H9 (cell line): Measurements from ENCODE around the gene PLCG1. TPM values are rescaled to one million over a fixed set of nuclear protein-coding genes. Genes with fewer than 3 reads are reported as not detected.
A peak's percentile ranks its signal among the peaks of the same experiment; 100 is the strongest.

Source experiments
- DNase-seq: peaks from one replicate; pipeline ENCODE4 v3.0.0-alpha.2; 2017
- H2AFZ ChIP-seq: one replicate; pipeline ENCODE4 v1.6.1; 2013; ENCODE audit warnings: mild to moderate bottlenecking, low read length, control low read depth, moderate library complexity
- H2AK5ac ChIP-seq: 2 replicates; pipeline ENCODE4 v1.6.1; 2013; ENCODE audit warnings: low read length, control low read depth, mixed read lengths; ENCODE audit not compliant: insufficient read length
- H2BK120ac ChIP-seq: one replicate; pipeline ENCODE4 v1.6.1; 2013; ENCODE audit warnings: low read depth, mild to moderate bottlenecking, low read length, control low read depth, inconsistent platforms; ENCODE audit not compliant: poor library complexity, severe bottlenecking
- H2BK12ac ChIP-seq: 2 replicates; pipeline ENCODE4 v1.6.1; 2013; ENCODE audit warnings: low read length, control low read depth, mixed read lengths, low read depth; ENCODE audit not compliant: insufficient read length
- H2BK15ac ChIP-seq: 2 replicates; pipeline ENCODE4 v1.6.1; 2013; ENCODE audit warnings: low read depth, low read length, control low read depth
- H2BK20ac ChIP-seq: one replicate; pipeline ENCODE4 v1.6.1; 2013; ENCODE audit warnings: low read depth, mild to moderate bottlenecking, low read length, control low read depth, inconsistent platforms; ENCODE audit not compliant: poor library complexity, severe bottlenecking
- H2BK5ac ChIP-seq: 2 replicates; pipeline ENCODE4 v1.6.1; 2013; ENCODE audit warnings: low read length, control low read depth, mixed read lengths; ENCODE audit not compliant: insufficient read length
- H3K14ac ChIP-seq: 2 replicates; pipeline ENCODE4 v1.6.1; 2013; ENCODE audit warnings: low read length, control low read depth; ENCODE audit not compliant: insufficient read depth
- H3K18ac ChIP-seq: 2 replicates; pipeline ENCODE4 v1.6.1; 2013; ENCODE audit warnings: low read depth, mild to moderate bottlenecking, mixed read lengths, low read length, control low read depth; ENCODE audit not compliant: insufficient read length
- H3K23ac ChIP-seq: 2 replicates; pipeline ENCODE4 v1.6.1; 2013; ENCODE audit warnings: low read length, control low read depth, mixed read lengths, low read depth; ENCODE audit not compliant: insufficient read length
- H3K23me2 ChIP-seq: 2 replicates; pipeline ENCODE4 v1.6.1; 2013; ENCODE audit warnings: low read depth, mild to moderate bottlenecking, mixed read lengths, low read length, control low read depth; ENCODE audit not compliant: insufficient read length, poor library complexity, severe bottlenecking
- H3K27ac ChIP-seq: 2 replicates; pipeline ENCODE4 v1.5.1; 2013; ENCODE audit warnings: low read length, control low read depth, mixed read lengths, low read depth; ENCODE audit not compliant: insufficient read length
- H3K27me3 ChIP-seq: 2 replicates; pipeline ENCODE4 v1.6.1; 2013; ENCODE audit warnings: low read length, control low read depth, inconsistent platforms; ENCODE audit not compliant: insufficient read depth
- H3K4ac ChIP-seq: 2 replicates; pipeline ENCODE4 v1.6.1; 2013; ENCODE audit warnings: low read depth, mild to moderate bottlenecking, control low read depth, inconsistent platforms, low read length, moderate library complexity
- H3K4me1 ChIP-seq: 2 replicates; pipeline ENCODE4 v1.6.1; 2013; ENCODE audit warnings: low read length, control low read depth, inconsistent platforms; ENCODE audit not compliant: insufficient read depth
- H3K4me2 ChIP-seq: 2 replicates; pipeline ENCODE4 v1.6.1; 2013; ENCODE audit warnings: low read length, control low read depth, mixed read lengths; ENCODE audit not compliant: insufficient read length, insufficient read depth
- H3K56ac ChIP-seq: 2 replicates; pipeline ENCODE4 v1.6.1; 2013; ENCODE audit warnings: low read depth, mild to moderate bottlenecking, mixed read lengths, low read length, control low read depth; ENCODE audit not compliant: insufficient read length
- H3K79me1 ChIP-seq: 2 replicates; pipeline ENCODE4 v1.6.1; 2013; ENCODE audit warnings: low read depth, mild to moderate bottlenecking, moderate library complexity, low read length, control low read depth, inconsistent platforms; ENCODE audit not compliant: insufficient read depth, poor library complexity, severe bottlenecking
- H3K79me2 ChIP-seq: 2 replicates; pipeline ENCODE4 v1.6.1; 2013; ENCODE audit warnings: low read length, control low read depth, inconsistent platforms; ENCODE audit not compliant: insufficient read depth
- H3K9ac ChIP-seq: 2 replicates; pipeline ENCODE4 v1.6.1; 2013; ENCODE audit warnings: low read length, control low read depth, mixed read lengths; ENCODE audit not compliant: insufficient read length; ENCODE audit errors: extremely low read depth
- H3K9me3 ChIP-seq: one replicate; pipeline ENCODE4 v1.6.1; 2013; ENCODE audit warnings: low read depth, low read length, inconsistent platforms; ENCODE audit not compliant: control insufficient read depth
- H3T11ph ChIP-seq: one replicate; pipeline ENCODE4 v1.6.1; 2013; ENCODE audit warnings: mild to moderate bottlenecking, low read length, control low read depth, inconsistent platforms
- H4K20me1 ChIP-seq: one replicate; pipeline ENCODE4 v1.6.1; 2013; ENCODE audit not compliant: control insufficient read depth, insufficient read length, insufficient read depth
- H4K5ac ChIP-seq: 2 replicates; pipeline ENCODE4 v1.6.1; 2013; ENCODE audit warnings: low read depth, mild to moderate bottlenecking, mixed read lengths, low read length, control low read depth; ENCODE audit not compliant: insufficient read length
- H4K8ac ChIP-seq: replicated peaks from 2 replicates; pipeline ENCODE4 v1.6.1; 2013; ENCODE audit warnings: low read length, control low read depth, mixed read lengths, low read depth; ENCODE audit not compliant: insufficient read length
- H4K91ac ChIP-seq: 2 replicates; pipeline ENCODE4 v1.6.1; 2013; ENCODE audit warnings: low read depth, mild to moderate bottlenecking, moderate library complexity, mixed read lengths, low read length, control low read depth; ENCODE audit not compliant: insufficient read length
- H3K27ac Mint-ChIP-seq, 3 experiments: 2 replicates in 2 of 3; 3 replicates in 1 of 3; pipeline ENCODE4 v1.8.0; 2020 to 2021; ENCODE audit warnings: mixed read lengths in 3 of 3, mild to moderate bottlenecking in 1 of 3, moderate library complexity in 1 of 3
- H3K27me3 Mint-ChIP-seq: 2 replicates; pipeline ENCODE4 v1.8.0; 2021; ENCODE audit warnings: low read depth, mild to moderate bottlenecking, moderate library complexity, mixed read lengths
- H3K36me3 Mint-ChIP-seq, 3 experiments: 2 replicates in 2 of 3; 3 replicates in 1 of 3; pipeline ENCODE4 v1.8.0; 2020 to 2021; ENCODE audit warnings: low read depth in 3 of 3, mixed read lengths in 3 of 3; ENCODE audit not compliant: insufficient read depth in 1 of 3
- H3K4me1 Mint-ChIP-seq, 2 experiments: 2 replicates each; pipeline ENCODE4 v1.8.0; 2020; ENCODE audit warnings: mixed read lengths in 2 of 2
- H3K4me3 Mint-ChIP-seq, 2 experiments: 2 replicates in 1 of 2; 3 replicates in 1 of 2; pipeline ENCODE4 v1.8.0; 2020 to 2021; ENCODE audit warnings: mild to moderate bottlenecking in 2 of 2, mixed read lengths in 2 of 2, moderate library complexity in 1 of 2
- H3K9me3 Mint-ChIP-seq, 2 experiments: 2 replicates in 1 of 2; 3 replicates in 1 of 2; pipeline ENCODE4 v1.8.0; 2020; ENCODE audit warnings: mild to moderate bottlenecking in 2 of 2, mixed read lengths in 2 of 2, moderate library complexity in 1 of 2
- CTCF ChIP-seq: fragments of 200-600 bp; sonication (generic); conservative IDR thresholded peaks from 3 replicates; pipeline ENCODE4 v1.8.0; 2021; ENCODE audit warnings: antibody characterized with exemption, mild to moderate bottlenecking
- WGBS: extraction: QIAGEN DNeasy Blood & Tissue Kit; methylation state at CpG from one replicate; pipeline ENCODE4 v1.1.7; 2013; ENCODE audit warnings: missing lambda C conversion rate, low lambda C conversion rate, mixed read lengths; ENCODE audit not compliant: insufficient read length; ENCODE audit errors: extremely low coverage; 5-methylcytosine and 5-hydroxymethylcytosine counted together
- total RNA-seq: library from RNA; stranded (reverse); gene quantifications from 2 replicates; pipeline ENCODE4 v1.2.1, GENCODE V29; 2021

PLCG1 gene
- total RNA-seq, 1 experiment from 2014 or later = 171 TPM

GRCh38 chr20:41140226-41141133 lies 3.1 kb downstream of the PLCG1 start:
- peaks cover 57 to 67% of the 10 kb centered on the region in 2 experiments for H3K4me1 Mint-ChIP-seq
- H3K9ac ChIP-seq = no peak overlapping the region

More at GRCh38 chr20:41140226-41141133, 3.1 kb downstream of the PLCG1 start:
- peaks cover 19% of the 10 kb centered on the region; the same call in 1 of the 2 replicates for H3K4me1 ChIP-seq
- H3K14ac ChIP-seq = no peak overlapping the region
- H2BK15ac ChIP-seq = no peak overlapping the region
- H3K4ac ChIP-seq = no peak overlapping the region
- no peaks in the 10 kb centered on the region; a peak in 2 of 5 replicates for H3K9me3 Mint-ChIP-seq
- H3K79me2 ChIP-seq = peaks cover 71% of the 10 kb centered on the region
- H2AK5ac ChIP-seq = no peak overlapping the region
- no peak overlapping the region for H2BK20ac ChIP-seq
- peaks cover 8 to 27% (median 13%) of the 10 kb centered on the region in 3 experiments for H3K36me3 Mint-ChIP-seq
- no peak overlapping the region for H4K91ac ChIP-seq
- no peak overlapping the region for H3K56ac ChIP-seq
- H2AFZ ChIP-seq = no peak overlapping the region
- no peak overlapping the region for H2BK120ac ChIP-seq
- H3K23ac ChIP-seq = no peak overlapping the region
- H3K4me3 Mint-ChIP-seq = peak overlapping the region; percentile 91 to 93
- H3K27me3 Mint-ChIP-seq = peaks cover 10% of the 10 kb centered on the region
- H4K8ac ChIP-seq = no peak overlapping the region
- DNase-seq = no peak
- H3K27me3 ChIP-seq = no peaks in the 10 kb centered on the region
- peak overlapping the region in 2 of 3 experiments; percentile 57 to 68; a peak in 4 of 7 replicates for H3K27ac Mint-ChIP-seq
- H4K5ac ChIP-seq = no peak overlapping the region
- H3K27ac ChIP-seq = no peak overlapping the region
- H3K9me3 ChIP-seq = no peaks in the 10 kb centered on the region
- H3K79me1 ChIP-seq = peaks cover 4% of the 10 kb centered on the region
- no CpG with 5 or more reads among the region's 10 CpGs for WGBS
- peaks cover 20% of the 10 kb centered on the region for H3K23me2 ChIP-seq
- no peak overlapping the region for H2BK5ac ChIP-seq
- H3K4me2 ChIP-seq = peak overlapping the region; percentile 16
- no peak overlapping the region for H3K18ac ChIP-seq
- no peaks in the 10 kb centered on the region for H4K20me1 ChIP-seq
- H3T11ph ChIP-seq = no peak overlapping the region
- no peak for TF ChIP-seq CTCF
- no peak overlapping the region for H2BK12ac ChIP-seq
